Measurements from ENCODE around the gene CCDC57.

The CCDC57 gene

GRCh38 chr17:82085031-82085861 lies 127.4 kb downstream of the CCDC57 start:
- H3K4me3 ChIP-seq (ENCODE audit: low read depth, low read length), result no peak overlapping the region
- no peak for TF ChIP-seq CTCF (IDR thresholded peaks at IDR 0.05; ENCODE audit: borderline replicate concordance, insufficient read depth, low read depth, low read length)

- no peak for TF ChIP-seq CTCF (IDR thresholded peaks at IDR 0.05; ENCODE audit: borderline replicate concordance, insufficient read depth, low read depth, low read length)
Measured at GRCh38 chr17:82084373-82085030, 128.1 kb downstream of the CCDC57 start.

GRCh38 chr17:82083533-82084359 lies 128.9 kb downstream of the CCDC57 start:
- no peak overlapping the region for H3K4me3 ChIP-seq (ENCODE audit: low read depth, low read length)
- TF ChIP-seq CTCF (IDR thresholded peaks at IDR 0.05; ENCODE audit: borderline replicate concordance, insufficient read depth, low read depth, low read length), result no peak

More at GRCh38 chr17:82084373-82085030, 128.1 kb downstream of the CCDC57 start:
- no peak overlapping the region for H3K4me3 ChIP-seq (ENCODE audit: low read depth, low read length)

DNA sequence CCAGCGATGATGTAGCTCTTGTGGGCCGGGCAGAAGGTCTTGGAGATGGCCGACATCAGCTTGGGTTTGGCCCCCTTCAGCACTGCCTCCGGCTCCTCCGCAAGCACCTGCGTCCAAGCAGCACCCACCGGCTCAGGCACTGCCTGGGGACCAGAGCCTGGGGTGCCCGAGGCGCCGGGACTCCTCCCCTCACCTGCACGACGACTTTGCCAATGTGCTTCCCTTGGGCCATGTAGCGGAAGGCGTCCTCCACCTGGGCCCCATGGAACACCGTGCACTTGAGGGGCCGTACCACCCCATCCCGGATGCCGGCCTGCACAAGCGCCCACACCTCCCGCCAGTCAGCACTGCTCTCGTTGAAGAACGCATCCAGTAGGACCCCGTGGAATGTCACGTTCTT lies 129.6 kb downstream of the CCDC57 start:
- H3K4me3 ChIP-seq (ENCODE audit: low read depth, low read length), result no peak overlapping the region
- no peak for TF ChIP-seq CTCF (IDR thresholded peaks at IDR 0.05; ENCODE audit: borderline replicate concordance, insufficient read depth, low read depth, low read length)

GRCh38 chr17:82082456-82082855 lies 130.2 kb downstream of the CCDC57 start:
- H3K4me3 ChIP-seq (ENCODE audit: low read depth, low read length), result no peak overlapping the region
- no peak for TF ChIP-seq CTCF (IDR thresholded peaks at IDR 0.05; ENCODE audit: borderline replicate concordance, insufficient read depth, low read depth, low read length)

DNA sequence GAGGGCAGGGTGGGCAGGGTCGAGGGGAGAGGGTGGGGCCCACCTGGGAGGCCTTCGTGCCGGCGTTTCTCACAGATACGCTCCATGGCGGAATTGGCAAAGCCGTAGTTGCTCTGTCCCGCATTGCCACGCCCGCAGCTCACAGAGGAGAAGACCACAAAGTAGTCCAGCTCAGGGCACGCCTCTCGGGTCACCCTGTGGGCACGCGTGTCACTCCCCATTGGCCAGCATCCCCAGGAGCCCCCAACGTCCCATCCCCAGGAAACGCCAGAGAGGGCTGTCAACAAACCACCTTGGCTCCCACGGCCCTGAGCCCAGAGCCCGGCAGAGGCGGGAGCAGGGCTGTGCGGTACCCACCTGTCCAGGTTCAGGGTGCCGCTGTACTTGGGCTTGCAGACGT lies 130.7 kb downstream of the CCDC57 start:
- H3K4me3 ChIP-seq (ENCODE audit: low read depth, low read length), result no peak overlapping the region
- TF ChIP-seq CTCF (IDR thresholded peaks at IDR 0.05; ENCODE audit: borderline replicate concordance, insufficient read depth, low read depth, low read length), result no peak

All from GM12875 (cell line).